Body of pancreas (tissue), 4 donors: ENCODE measurements around the gene SMOC2. TPM values are rescaled to one million over a fixed set of nuclear protein-coding genes. Genes with fewer than 3 reads are reported as not detected.

ENCODE experiments used
- ATAC-seq: fragments of 150-250 bp; one replicate; pipeline ENCODE4 v1.9.1; 2016
- DNase-seq, 4 donors: peaks; one replicate each; pipeline ENCODE4 v3.0.0-alpha.2; 2019
- H3K27ac ChIP-seq, 4 donors: fragments of 200-600 bp; sonication (generic); 1 replicate in 3 of 4; 2 replicates in 1 of 4; pipeline versions ENCODE4 v1.5.1 to v1.6.1; 2016 to 2019; ENCODE audit warnings: mild to moderate bottlenecking in 1 of 4, mixed read lengths in 1 of 4, moderate library complexity in 1 of 4
- H3K27me3 ChIP-seq, 2 donors: fragments of 200-600 bp; sonication (generic); one replicate each; pipeline ENCODE4 v1.6.0; 2016; ENCODE audit warnings: mild to moderate bottlenecking in 1 of 2
- H3K36me3 ChIP-seq, 2 donors: fragments of 200-600 bp; sonication (generic); replicated peaks in 1 of 2; 2 replicates each; pipeline ENCODE4 v1.5.1; 2016; ENCODE audit warnings: low read depth in 2 of 2; ENCODE audit not compliant: insufficient read depth in 1 of 2
- H3K4me1 ChIP-seq: fragments of 200-600 bp; sonication (generic); one replicate; pipeline ENCODE4 v1.6.0; 2016
- H3K4me3 ChIP-seq, 2 donors: fragments of 200-600 bp; sonication (generic); 1 replicate in 1 of 2; 2 replicates in 1 of 2; pipeline ENCODE4 v1.5.1; 2016 to 2019
- H3K9me3 ChIP-seq, 3 donors: fragments of 200-600 bp; sonication (generic); 1 replicate in 2 of 3; 2 replicates in 1 of 3; pipeline ENCODE4 v1.5.1; 2016
- POLR2A ChIP-seq, 3 donors: fragments of 450-650 bp; IDR thresholded peaks; one replicate each; pipeline ENCODE4 v1.6.1; 2016; ENCODE audit warnings: antibody characterized with exemption in 3 of 3, mild to moderate bottlenecking in 2 of 3
- WGBS, 2 donors: methylation state at CpG; one replicate each; pipeline ENCODE4 v1.1.5; 2017; 5-methylcytosine and 5-hydroxymethylcytosine counted together
- intact Hi-C: fragments of 100-400 bp; cut with DNase I; formaldehyde crosslinking; loops from one replicate; pipeline ENCODE4 v1.15.1; 2023
- total RNA-seq, 2 donors: library from RNA; depleted of rRNA; stranded (reverse); fragments of >200 nt; gene quantifications; one replicate each; pipeline ENCODE4 v1.1.0, GENCODE V29; 2016
- TF ChIP-seq, protein P1 (sequence below), 7 experiments: fragments of 450-650 bp in 4 of 7; fragments of 200-600 bp in 3 of 7; sonication (generic) in 3 of 7; IDR thresholded peaks; one replicate each; pipeline ENCODE4 v1.5.1; 2016 to 2019; ENCODE audit warnings: antibody characterized with exemption in 7 of 7

The SMOC2 gene
- total RNA-seq, 2 donors from 2014 or later: 22.7 to 31.4 TPM

DNA sequence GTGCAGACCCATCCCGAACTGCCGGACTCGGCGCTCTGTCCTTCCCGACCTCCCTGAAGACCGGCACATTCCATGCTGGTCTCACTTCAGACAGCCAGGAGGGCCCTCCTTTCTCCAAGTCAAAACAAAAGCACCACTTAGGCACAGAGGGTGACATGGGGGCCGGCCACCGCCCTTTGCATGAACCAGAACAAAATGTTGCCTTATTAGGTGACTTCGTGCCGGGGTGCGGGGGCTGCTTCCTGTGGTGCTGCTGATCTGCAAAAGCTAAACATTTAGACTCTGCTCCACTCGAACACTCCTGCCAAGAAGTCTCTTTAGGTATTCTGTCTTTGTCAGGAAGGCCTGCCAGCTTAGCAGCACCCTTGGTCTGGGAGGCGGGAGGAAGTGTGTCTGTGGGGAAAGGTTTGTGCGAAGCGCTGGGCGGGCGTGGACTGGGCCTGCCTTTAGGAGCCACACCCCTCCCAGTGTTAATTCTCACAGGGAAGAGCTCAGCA, 133.8 kb downstream of the SMOC2 start:
- Histone ChIP-seq H3K27me3 (no peaks in the 10 kb centered on the region), H3K36me3 (no peaks in the 10 kb centered on the region), H3K4me1 (no peaks in the 10 kb centered on the region), H3K4me3 (no peak overlapping the region), H3K27ac (no peak overlapping the region), H3K9me3 (no peaks in the 10 kb centered on the region)
- 64 to 73% methylated on average over 11 to 17 of the region's 17 CpGs for WGBS, 2 donors
- ATAC-seq (peak; percentile 30), DNase-seq (peak in 1 of 4 donors; percentile 33)
- intact Hi-C loops: no loop called here
- TF ChIP-seq, protein P1, sequence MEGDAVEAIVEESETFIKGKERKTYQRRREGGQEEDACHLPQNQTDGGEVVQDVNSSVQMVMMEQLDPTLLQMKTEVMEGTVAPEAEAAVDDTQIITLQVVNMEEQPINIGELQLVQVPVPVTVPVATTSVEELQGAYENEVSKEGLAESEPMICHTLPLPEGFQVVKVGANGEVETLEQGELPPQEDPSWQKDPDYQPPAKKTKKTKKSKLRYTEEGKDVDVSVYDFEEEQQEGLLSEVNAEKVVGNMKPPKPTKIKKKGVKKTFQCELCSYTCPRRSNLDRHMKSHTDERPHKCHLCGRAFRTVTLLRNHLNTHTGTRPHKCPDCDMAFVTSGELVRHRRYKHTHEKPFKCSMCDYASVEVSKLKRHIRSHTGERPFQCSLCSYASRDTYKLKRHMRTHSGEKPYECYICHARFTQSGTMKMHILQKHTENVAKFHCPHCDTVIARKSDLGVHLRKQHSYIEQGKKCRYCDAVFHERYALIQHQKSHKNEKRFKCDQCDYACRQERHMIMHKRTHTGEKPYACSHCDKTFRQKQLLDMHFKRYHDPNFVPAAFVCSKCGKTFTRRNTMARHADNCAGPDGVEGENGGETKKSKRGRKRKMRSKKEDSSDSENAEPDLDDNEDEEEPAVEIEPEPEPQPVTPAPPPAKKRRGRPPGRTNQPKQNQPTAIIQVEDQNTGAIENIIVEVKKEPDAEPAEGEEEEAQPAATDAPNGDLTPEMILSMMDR (IDR thresholded peaks at IDR 0.05): no peak
- TF ChIP-seq POLR2A (IDR thresholded peaks at IDR 0.05): no peak

DNA sequence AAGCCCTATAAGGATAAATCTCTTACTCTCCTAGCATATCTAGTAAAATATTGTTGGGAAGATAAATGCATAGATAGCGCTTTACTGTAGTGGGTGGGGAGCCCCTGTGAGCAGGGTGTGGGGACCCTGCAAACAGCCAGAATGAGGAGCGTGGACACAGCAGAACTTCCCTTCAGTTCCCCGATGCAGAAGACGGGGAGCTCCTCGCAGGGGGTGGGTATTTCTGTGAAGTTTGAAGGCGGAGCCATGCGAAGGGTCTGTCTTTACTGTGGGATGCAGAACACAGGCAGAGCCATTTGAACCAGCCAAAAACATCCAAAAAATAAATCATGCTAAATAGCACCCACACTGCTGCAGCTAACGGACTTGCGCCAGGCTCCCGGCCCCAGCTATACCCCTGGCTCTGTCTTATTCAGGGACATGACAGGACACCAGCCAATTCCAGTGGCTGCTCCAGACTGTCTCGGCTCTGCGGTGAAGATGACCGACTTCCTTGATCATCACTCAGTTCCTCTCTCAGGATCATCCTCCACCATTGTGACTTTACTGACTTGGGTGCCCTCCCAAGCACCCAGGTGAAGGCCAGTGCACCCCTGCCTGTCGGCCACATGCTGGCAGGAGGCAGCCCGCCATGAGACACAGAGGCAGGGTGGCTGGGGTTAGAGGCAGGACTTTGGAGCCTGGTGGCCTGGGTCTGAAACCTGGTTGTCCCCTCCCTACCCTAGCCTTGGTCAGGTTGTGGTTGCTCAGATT, 134.5 kb downstream of the SMOC2 start:
- TF ChIP-seq, protein P1 (IDR thresholded peaks at IDR 0.05): no peak
- no peak for TF ChIP-seq POLR2A (IDR thresholded peaks at IDR 0.05)
- DNase-seq (no peak), ATAC-seq (no peak)
- WGBS, 2 donors: 88% methylated on average over 12 to 15 of the region's 15 CpGs
- no peaks in the 10 kb centered on the region for H3K36me3 ChIP-seq
- intact Hi-C loops: no loop called here
- H3K4me3 ChIP-seq: no peak overlapping the region
- H3K27me3 ChIP-seq: no peaks in the 10 kb centered on the region
- H3K4me1 ChIP-seq: no peaks in the 10 kb centered on the region
- no peak overlapping the region for H3K27ac ChIP-seq
- no peaks in the 10 kb centered on the region for H3K9me3 ChIP-seq

DNA sequence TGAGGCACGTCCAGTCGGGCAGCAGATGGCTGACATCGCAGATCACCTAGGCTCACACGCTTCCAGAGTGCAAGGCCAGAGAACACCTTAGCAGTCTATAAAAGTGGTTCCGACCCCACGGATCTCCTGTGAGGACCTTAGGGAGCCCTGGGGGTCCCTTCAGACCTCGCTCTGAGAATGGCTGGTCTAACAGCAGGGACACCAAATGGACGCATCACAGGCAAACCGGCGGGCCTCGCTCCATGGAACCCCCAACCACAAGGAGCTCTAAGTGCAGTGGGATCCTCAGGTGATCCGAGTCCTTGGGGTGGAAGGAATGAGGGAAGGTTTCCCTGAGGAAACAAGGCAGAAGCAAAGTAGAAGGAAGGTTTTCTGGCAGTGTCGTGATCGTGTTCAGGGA, 135.4 kb downstream of the SMOC2 start:
- no peaks in the 10 kb centered on the region for H3K27me3 ChIP-seq
- no peaks in the 10 kb centered on the region for H3K9me3 ChIP-seq
- WGBS, 2 donors: 86 to 91% methylated on average over 8 to 13 of the region's 14 CpGs
- intact Hi-C loops: no loop called here
- H3K36me3 ChIP-seq: no peaks in the 10 kb centered on the region
- ATAC-seq: no peak
- no peak overlapping the region for H3K27ac ChIP-seq
- no peaks in the 10 kb centered on the region for H3K4me1 ChIP-seq
- no peak for TF ChIP-seq POLR2A (IDR thresholded peaks at IDR 0.05)
- H3K4me3 ChIP-seq: no peak overlapping the region
- DNase-seq: no peak

DNA sequence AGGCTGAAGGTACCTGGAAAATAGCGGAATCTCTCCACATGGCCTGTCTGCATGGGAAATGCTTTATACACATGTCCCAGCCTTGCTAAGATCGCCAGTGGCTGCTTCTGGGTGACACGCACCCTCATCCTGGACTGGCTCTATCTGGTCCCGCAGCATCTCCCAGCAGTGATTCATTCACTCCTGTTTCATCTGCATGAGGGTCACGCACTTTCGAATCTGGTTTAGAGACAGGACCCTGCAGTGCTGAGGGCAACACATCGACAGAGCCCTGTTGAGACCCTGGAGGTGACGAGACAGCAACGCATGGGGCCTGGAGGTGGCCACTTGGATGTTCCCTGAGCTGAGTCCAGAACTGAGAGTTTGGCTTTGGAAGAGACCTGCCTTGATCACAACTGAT, 136.5 kb downstream of the SMOC2 start:
- WGBS, 2 donors: 79 to 85% methylated on average over 6 to 9 of the region's 9 CpGs
- ATAC-seq: no peak
- intact Hi-C loops: no loop called here
- no peak overlapping the region for H3K4me3 ChIP-seq
- H3K9me3 ChIP-seq: no peaks in the 10 kb centered on the region
- H3K36me3 ChIP-seq: no peaks in the 10 kb centered on the region
- TF ChIP-seq, protein P1 (IDR thresholded peaks at IDR 0.05): no peak
- TF ChIP-seq POLR2A (IDR thresholded peaks at IDR 0.05): no peak
- H3K27ac ChIP-seq: no peak overlapping the region
- no peaks in the 10 kb centered on the region for H3K4me1 ChIP-seq
- no peaks in the 10 kb centered on the region for H3K27me3 ChIP-seq
- no peak for DNase-seq

DNA sequence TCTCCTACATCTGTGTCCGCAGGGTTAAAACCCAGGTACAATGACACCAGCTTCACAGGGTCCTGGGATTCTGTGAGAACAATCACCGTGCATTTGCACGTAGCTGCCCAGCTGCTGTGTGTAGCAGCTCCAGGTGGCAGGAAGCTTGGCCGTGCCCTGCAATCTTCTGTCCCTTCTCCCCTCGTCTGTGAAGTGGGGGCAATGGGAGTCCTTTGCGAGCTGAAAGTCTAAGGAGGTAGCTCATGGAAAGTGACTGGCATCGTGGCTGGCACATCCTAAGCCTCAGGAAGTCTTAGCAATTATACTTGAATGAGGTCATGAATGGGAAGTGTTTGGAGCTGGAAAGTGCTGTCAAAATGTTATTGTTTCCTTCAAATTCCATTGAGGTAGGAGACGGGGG, 137.1 kb downstream of the SMOC2 start:
- Histone ChIP-seq H3K27ac (no peak overlapping the region), H3K36me3 (no peaks in the 10 kb centered on the region), H3K4me3 (no peak overlapping the region), H3K4me1 (no peaks in the 10 kb centered on the region), H3K27me3 (no peaks in the 10 kb centered on the region), H3K9me3 (no peaks in the 10 kb centered on the region)
- intact Hi-C loops: no loop called here
- DNase-seq: no peak
- no peak for TF ChIP-seq POLR2A (IDR thresholded peaks at IDR 0.05)
- TF ChIP-seq, protein P1 (IDR thresholded peaks at IDR 0.05): no peak
- no peak for ATAC-seq
- 68 to 71% methylated on average over 8 of the region's 8 CpGs for WGBS, 2 donors
